Fibroblast of the aortic adventitia (primary cell): ENCODE results near the gene VWA8. TPM values are rescaled to one million over a fixed set of nuclear protein-coding genes. Genes with fewer than 3 reads are reported as not detected.
A peak's percentile ranks its signal among the peaks of the same experiment; 100 is the strongest.

ENCODE experiments used
- DNase-seq: peaks from one replicate; pipeline ENCODE4 v3.0.0-alpha.2; 2010; ENCODE audit warnings: low read depth
- H3K4me3 ChIP-seq: 2 replicates; pipeline ENCODE4 v1.5.1; 2011; ENCODE audit warnings: low read depth, mild to moderate bottlenecking, control low read depth, low read length, moderate library complexity
- total RNA-seq: library from RNA; depleted of rRNA; stranded (reverse); fragments of >200 nt; gene quantifications from 2 replicates; pipeline ENCODE4 v1.2.3, GENCODE V29; 2012; ENCODE audit warnings: low replicate concordance
- TF ChIP-seq, protein P1 (sequence below): IDR thresholded peaks from 2 replicates; pipeline ENCODE4 v1.5.1; 2011; ENCODE audit warnings: mild to moderate bottlenecking, low read length, control low read depth, inconsistent platforms; ENCODE audit not compliant: insufficient read depth

VWA8 gene
- total RNA-seq, 1 donor: 27.2 TPM

DNA sequence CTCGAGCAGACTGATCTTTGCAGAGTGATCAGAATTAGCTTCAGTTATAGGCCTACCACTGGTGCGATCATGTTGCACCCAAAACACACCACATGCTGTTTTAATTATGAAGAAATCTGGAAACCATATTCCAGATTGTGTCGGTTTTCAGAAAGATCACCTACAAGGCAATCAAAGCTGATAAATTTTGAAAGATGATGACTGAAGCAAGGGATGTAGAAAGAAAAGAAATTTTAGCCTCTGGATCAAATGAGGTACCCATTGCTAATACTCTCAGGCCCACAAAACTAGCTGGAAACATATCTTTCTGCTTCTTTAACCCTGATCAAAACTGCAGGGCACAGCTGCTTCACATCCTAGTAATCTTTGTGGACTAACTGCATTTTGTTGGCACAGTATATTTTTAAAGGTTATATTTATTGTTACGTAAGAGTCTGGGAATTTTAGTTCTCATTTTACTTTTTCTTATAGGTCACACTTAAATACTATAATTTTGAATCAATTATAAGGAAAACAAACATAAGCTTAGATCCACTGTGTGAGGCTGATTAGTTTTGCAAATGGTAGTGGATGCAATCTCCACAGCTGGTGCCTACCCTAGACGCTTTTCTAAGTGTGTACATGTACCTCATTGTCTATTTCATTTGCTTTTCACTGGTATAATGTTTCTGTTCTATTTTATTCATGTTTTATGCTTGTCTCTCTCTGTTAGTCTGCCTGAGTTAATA lies 352.6 kb downstream of the VWA8 start:
- no peak for DNase-seq
- TF ChIP-seq, protein P1, sequence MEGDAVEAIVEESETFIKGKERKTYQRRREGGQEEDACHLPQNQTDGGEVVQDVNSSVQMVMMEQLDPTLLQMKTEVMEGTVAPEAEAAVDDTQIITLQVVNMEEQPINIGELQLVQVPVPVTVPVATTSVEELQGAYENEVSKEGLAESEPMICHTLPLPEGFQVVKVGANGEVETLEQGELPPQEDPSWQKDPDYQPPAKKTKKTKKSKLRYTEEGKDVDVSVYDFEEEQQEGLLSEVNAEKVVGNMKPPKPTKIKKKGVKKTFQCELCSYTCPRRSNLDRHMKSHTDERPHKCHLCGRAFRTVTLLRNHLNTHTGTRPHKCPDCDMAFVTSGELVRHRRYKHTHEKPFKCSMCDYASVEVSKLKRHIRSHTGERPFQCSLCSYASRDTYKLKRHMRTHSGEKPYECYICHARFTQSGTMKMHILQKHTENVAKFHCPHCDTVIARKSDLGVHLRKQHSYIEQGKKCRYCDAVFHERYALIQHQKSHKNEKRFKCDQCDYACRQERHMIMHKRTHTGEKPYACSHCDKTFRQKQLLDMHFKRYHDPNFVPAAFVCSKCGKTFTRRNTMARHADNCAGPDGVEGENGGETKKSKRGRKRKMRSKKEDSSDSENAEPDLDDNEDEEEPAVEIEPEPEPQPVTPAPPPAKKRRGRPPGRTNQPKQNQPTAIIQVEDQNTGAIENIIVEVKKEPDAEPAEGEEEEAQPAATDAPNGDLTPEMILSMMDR: no peak
- no peak overlapping the region for H3K4me3 ChIP-seq

DNA sequence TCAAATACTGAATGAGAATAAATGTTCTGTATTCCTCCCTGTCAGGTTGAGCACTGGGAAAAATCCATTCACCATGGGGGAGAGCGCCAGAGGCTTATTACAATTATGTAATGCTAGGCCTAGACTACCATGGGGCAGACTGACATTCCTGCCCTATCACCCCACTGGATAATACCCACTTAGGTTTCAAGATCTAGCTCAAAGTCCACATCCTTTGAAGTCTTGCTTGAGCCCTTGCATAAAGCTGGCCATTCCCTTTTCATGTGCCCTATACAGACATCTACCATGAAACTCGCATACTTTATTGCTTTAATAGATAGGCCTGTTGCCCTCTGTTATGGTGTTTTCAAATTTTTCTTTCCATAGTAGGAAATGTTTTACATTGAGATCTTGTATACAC lies 354.3 kb downstream of the VWA8 start:
- no peak overlapping the region for H3K4me3 ChIP-seq
- TF ChIP-seq, protein P1: no peak

DNA sequence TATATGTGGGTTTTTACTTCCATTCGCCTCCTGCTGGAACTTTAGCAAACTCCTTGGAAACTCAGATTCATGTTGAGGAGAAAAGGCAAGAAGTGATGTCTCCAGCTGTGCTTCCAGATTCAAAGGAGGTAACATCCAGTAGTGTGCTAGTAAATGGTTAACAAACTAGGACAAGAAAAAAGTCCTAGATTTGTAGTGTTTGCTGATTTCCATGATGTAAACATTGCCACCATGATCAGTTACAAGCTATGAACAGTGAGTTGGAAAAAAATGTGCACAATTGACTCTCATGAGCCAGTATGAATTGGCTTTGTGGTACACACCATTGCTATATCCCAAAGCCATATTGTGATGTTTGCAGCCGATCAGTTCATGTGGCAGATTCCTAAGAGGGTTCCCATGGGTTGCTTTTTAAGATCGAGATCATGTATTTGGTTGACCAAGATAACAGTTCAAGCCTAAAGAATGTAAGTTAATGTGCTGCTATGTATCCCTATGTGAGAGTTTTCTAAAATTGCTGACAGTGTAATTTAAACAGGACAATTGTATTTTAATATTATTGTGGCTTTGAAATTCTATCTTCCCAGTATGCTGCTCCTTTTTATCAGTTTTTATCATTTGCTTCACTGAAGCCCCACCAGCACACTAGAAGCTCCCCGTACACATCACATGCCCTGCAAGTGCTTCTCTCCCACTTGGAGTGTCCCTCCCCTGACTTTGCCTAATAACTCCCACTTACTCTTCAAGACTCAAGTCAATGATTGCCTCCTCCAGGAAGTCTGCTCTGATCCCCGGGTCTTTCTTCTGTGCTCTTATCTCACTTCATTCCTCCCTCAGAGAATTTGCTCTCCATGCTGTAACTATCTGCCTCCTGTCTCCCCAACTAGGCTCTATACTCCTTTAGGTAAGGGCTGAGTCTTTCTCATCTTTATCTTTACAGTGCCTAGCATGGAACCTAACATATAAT lies 355.3 kb downstream of the VWA8 start:
- no peak for DNase-seq
- TF ChIP-seq, protein P1: no peak

More for the DNA sequence above, 354.3 kb downstream of the VWA8 start:
- DNase-seq: no peak

DNA sequence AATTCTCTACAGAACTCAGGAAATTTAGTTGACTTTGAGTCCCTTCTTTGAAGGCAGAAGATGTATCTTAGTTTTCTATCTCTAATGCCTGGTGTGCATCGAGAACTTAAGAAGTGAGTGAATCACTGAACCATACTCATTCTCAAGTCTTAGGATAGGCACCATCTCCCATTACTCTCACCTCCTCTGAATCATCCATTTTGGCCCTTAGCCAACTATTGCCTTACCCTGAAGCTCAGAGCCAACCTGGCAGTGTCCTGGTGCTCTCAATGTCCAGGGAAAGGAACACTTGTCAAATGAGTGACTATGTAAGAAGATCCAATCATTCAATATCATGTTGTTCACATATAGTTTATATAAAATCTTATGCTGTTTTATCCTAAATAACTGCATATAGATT lies 357.0 kb downstream of the VWA8 start:
- TF ChIP-seq, protein P1: no peak
- no peak overlapping the region for H3K4me3 ChIP-seq
- peak; percentile 60 for DNase-seq

More for the DNA sequence above, 355.3 kb downstream of the VWA8 start:
- no peak overlapping the region for H3K4me3 ChIP-seq

DNA sequence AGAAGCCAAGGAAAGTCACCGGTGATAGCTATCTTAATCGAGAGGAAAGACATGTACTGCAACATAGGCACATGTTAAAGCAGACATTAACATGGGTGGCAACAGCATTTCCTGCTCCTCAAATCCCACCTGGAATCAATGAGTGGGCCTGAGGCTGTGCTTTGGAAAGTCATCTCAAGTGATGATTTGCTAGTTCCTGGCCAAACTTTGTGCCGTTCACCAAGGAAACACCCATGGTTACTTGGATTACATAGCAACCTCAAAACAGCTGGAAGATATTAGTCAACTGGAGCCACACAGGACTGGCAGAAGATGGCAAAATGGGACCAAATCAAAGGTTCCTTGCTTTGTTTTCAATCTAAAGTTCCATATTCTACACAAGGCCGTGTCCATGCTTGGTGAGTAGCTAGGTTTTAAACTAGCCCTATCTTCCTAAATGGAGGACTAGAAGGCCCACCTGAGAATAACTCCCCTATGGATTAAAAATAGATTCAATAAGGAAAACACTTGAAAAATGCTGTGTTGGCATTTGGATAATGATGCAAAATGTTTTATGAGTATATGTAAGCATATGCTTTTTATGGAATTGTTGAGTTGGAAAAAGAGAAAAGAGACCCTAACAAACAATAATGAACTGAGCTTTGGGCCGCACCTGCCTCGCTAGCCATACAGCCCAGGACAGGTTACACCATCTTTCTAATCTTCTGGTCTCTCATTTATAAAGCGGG lies 359.0 kb downstream of the VWA8 start:
- no peak overlapping the region for H3K4me3 ChIP-seq
- TF ChIP-seq, protein P1: no peak
- peak; percentile 58 for DNase-seq

DNA sequence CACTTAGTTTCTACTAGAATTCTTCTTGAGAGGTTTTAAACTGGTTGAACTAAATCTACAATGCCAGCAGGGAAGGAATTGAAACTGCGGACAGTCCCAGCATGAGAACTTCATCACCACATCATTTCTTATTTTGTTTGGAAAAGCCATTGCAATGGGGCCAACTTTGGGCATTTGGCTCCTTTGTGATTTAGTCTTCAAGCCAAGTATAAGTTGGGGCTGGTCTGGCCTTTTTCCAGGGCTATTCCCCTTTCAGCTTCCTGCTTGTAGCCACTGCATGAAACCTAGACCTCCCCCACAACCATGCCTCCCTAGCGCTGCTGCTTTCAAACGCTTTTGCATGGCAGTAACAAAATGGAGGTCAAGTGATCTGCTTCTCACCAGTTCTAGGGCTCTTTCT lies 361.3 kb downstream of the VWA8 start:
- TF ChIP-seq, protein P1: no peak
- DNase-seq: no peak
- no peak overlapping the region for H3K4me3 ChIP-seq
